ENCODE data around the gene RMDN3. TPM values are rescaled to one million over a fixed set of nuclear protein-coding genes. Genes with fewer than 3 reads are reported as not detected.
A peak's percentile ranks its signal among the peaks of the same experiment; 100 is the strongest.

The RMDN3 gene
- total RNA-seq, 1 experiment from 2014 or later: 15.7 TPM

DNA sequence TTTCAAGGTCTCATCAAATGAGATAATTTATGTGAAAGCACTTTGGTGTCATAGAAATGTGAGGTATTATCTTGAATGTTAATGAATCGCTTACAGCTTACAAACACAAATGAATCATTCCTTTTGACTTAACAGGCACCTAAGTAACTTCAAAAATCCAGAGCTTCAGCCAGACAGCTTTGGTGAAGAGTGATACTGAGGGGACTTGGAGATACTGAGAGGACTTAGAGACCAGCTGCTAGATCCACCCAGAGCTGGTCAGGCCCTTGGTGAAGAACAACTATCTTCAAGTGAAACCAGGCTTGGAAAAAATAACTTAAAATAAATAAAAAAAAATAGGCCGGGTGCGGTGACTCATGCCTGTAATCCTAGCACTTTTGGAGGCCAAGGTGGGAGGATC is 35.7 kb upstream of the RMDN3 start:
- Histone ChIP-seq H3K4me3 (no peak overlapping the region), H3F3A (ENCODE audit: insufficient read depth, low read depth) (peaks cover 63% of the 10 kb centered on the region), H2AFZ (no peak overlapping the region), H3K79me2 (ENCODE audit: low read depth) (peaks cover 44% of the 10 kb centered on the region), H3K36me3 (ENCODE audit: low read depth) (no peaks in the 10 kb centered on the region), H3K9me2 (ENCODE audit: insufficient read depth) (no peaks in the 10 kb centered on the region), H3K27me3 (ENCODE audit: insufficient read depth, low read depth) (no peaks in the 10 kb centered on the region), H3K4me1 (replicated peaks; ENCODE audit: insufficient read depth) (peaks cover 95% of the 10 kb centered on the region), H3K4me2 (0 out of 2 replicates have a peak overlapping the region, but pooled peaks have one; percentile 17), H3K27ac (peak overlapping the region; percentile 88), H4K20me1 (ENCODE audit: insufficient read depth) (no peaks in the 10 kb centered on the region), H3K9me3 (ENCODE audit: insufficient read depth, low read depth) (no peaks in the 10 kb centered on the region)
- BruUV-seq (replicated peaks): no TSS peak
- POLR2A ChIA-PET (ENCODE audit: unreplicated experiment): interaction anchor here (0.6 kb wide), 1 partner anchor 15 kb away, joined by 3 read pairs; no protein-coding TSS in a partner anchor
- intact Hi-C loops (cut with micrococcal nuclease; ENCODE audit: unreplicated experiment): no loop called here
- TF ChIP-seq CTCF (conservative IDR thresholded peaks at IDR 0.05): no peak
- TF ChIP-seq EZH2 (IDR thresholded peaks at IDR 0.05; ENCODE audit: low read depth): no peak
- peak in 1 of 2 experiments; percentile 41 for DNase-seq
- CTCF ChIA-PET: interaction anchor here (0.5 kb wide), 1 partner anchor 117 kb away, joined by 4 read pairs; no protein-coding TSS in a partner anchor

DNA sequence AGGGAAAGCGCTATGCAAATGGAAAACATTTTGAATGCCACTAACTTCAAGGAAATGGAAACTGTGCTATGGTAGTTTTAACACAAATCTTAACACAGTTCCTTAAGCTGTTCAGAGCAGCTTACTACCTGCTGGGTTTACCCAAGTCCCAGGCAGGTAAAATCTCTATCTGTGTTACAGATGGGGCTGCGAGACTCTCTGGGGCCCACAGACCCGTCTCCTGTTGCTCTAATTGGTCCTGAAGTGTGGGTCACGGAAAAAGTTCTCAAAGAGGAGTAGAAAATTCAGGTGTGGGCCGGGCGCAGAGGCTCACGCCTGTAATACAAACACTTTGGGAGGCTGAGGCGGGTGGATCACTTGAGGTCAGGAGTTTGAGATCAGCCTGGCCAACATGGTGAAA is 34.9 kb upstream of the RMDN3 start:
- ChIA-PET POLR2A (ENCODE audit: unreplicated experiment) (no interaction called here), CTCF (interaction anchor here (0.7 kb wide), 1 partner anchor 56 kb away, joined by 11 read pairs; no protein-coding TSS in a partner anchor)
- intact Hi-C loops (cut with micrococcal nuclease; ENCODE audit: unreplicated experiment): no loop called here
- no peaks in the 10 kb centered on the region for H3K9me3 ChIP-seq (ENCODE audit: insufficient read depth, low read depth)
- peaks cover 46% of the 10 kb centered on the region for H3K79me2 ChIP-seq (ENCODE audit: low read depth)
- peaks cover 70% of the 10 kb centered on the region for H3F3A ChIP-seq (ENCODE audit: insufficient read depth, low read depth)
- H3K4me1 ChIP-seq (replicated peaks; ENCODE audit: insufficient read depth): peaks cover 95% of the 10 kb centered on the region
- no peaks in the 10 kb centered on the region for H3K9me2 ChIP-seq (ENCODE audit: insufficient read depth)
- DNase-seq: no peak
- no peaks in the 10 kb centered on the region for H3K27me3 ChIP-seq (ENCODE audit: insufficient read depth, low read depth)
- no TSS peak for BruUV-seq (replicated peaks)
- peak overlapping the region; percentile 88 for H3K27ac ChIP-seq
- H3K4me3 ChIP-seq: no peak overlapping the region
- no peaks in the 10 kb centered on the region for H4K20me1 ChIP-seq (ENCODE audit: insufficient read depth)
- no peak for TF ChIP-seq CTCF (conservative IDR thresholded peaks at IDR 0.05)
- no peak for TF ChIP-seq EZH2 (IDR thresholded peaks at IDR 0.05; ENCODE audit: low read depth)
- no peak overlapping the region for H3K4me2 ChIP-seq
- no peaks in the 10 kb centered on the region for H3K36me3 ChIP-seq (ENCODE audit: low read depth)
- H2AFZ ChIP-seq: no peak overlapping the region

- H3K27ac ChIP-seq: peak overlapping the region; percentile 98
- H3K4me2 ChIP-seq: peak overlapping the region; percentile 34; the same call in 1 of the 2 replicates
Measured at GRCh38 chr15:40789119-40789518, 34.1 kb upstream of the RMDN3 start.

More at GRCh38 chr15:40789119-40789518, 34.1 kb upstream of the RMDN3 start:
- no peaks in the 10 kb centered on the region for H3K27me3 ChIP-seq (ENCODE audit: insufficient read depth, low read depth)
- H4K20me1 ChIP-seq (ENCODE audit: insufficient read depth): no peaks in the 10 kb centered on the region
- ChIA-PET CTCF (interaction anchor here (0.7 kb wide), 1 partner anchor 34 kb away, joined by 4 read pairs; no protein-coding TSS in a partner anchor), POLR2A (ENCODE audit: unreplicated experiment) (no interaction called here)
- no peaks in the 10 kb centered on the region for H3K9me2 ChIP-seq (ENCODE audit: insufficient read depth)
- intact Hi-C loops (cut with micrococcal nuclease; ENCODE audit: unreplicated experiment): no loop called here
- H3K36me3 ChIP-seq (ENCODE audit: low read depth): no peaks in the 10 kb centered on the region
- no peaks in the 10 kb centered on the region for H3K9me3 ChIP-seq (ENCODE audit: insufficient read depth, low read depth)
- H3K79me2 ChIP-seq (ENCODE audit: low read depth): peaks cover 55% of the 10 kb centered on the region
- H3F3A ChIP-seq (ENCODE audit: insufficient read depth, low read depth): peaks cover 76% of the 10 kb centered on the region
- DNase-seq: no peak
- TF ChIP-seq EZH2 (IDR thresholded peaks at IDR 0.05; ENCODE audit: low read depth) (no peak), CTCF (conservative IDR thresholded peaks at IDR 0.05) (no peak)
- H2AFZ ChIP-seq: no peak overlapping the region
- no TSS peak for BruUV-seq (replicated peaks)
- H3K4me1 ChIP-seq (replicated peaks; ENCODE audit: insufficient read depth): peaks cover 96% of the 10 kb centered on the region
- H3K4me3 ChIP-seq: no peak overlapping the region

Measured in PC-9 (cell line).